Ascending aorta (tissue), 2 donors: ENCODE data around the gene C2CD4A. TPM values are rescaled to one million over a fixed set of nuclear protein-coding genes. Genes with fewer than 3 reads are reported as not detected.

ENCODE experiments used
- DNase-seq, 2 donors: peaks; one replicate each; pipeline ENCODE4 v3.0.0-alpha.2; 2019; ENCODE audit warnings: low spot score in 2 of 2
- H3K27ac ChIP-seq, 2 donors: fragments of 200-600 bp; sonication (generic); one replicate each; pipeline ENCODE4 v1.5.1; 2016 to 2017; ENCODE audit warnings: mild to moderate bottlenecking in 1 of 2
- H3K27me3 ChIP-seq: fragments of 200-600 bp; sonication (generic); one replicate; pipeline ENCODE4 v1.5.1; 2017
- H3K36me3 ChIP-seq, 2 donors: fragments of 200-600 bp; sonication (generic); one replicate each; pipeline ENCODE4 v1.5.1; 2016
- H3K4me1 ChIP-seq, 2 donors: fragments of 200-600 bp; sonication (generic); one replicate each; pipeline ENCODE4 v1.5.1; 2016 to 2017; ENCODE audit warnings: mild to moderate bottlenecking in 1 of 2
- H3K4me3 ChIP-seq, 2 donors: fragments of 200-600 bp; sonication (generic); one replicate each; pipeline ENCODE4 v1.5.1; 2016 to 2017; ENCODE audit warnings: mild to moderate bottlenecking in 1 of 2
- H3K9me3 ChIP-seq, 2 donors: fragments of 200-600 bp; sonication (generic); one replicate each; pipeline ENCODE4 v1.5.1; 2016
- CTCF ChIP-seq, 3 experiments: fragments of 200-600 bp in 2 of 3; fragments of 450-650 bp in 1 of 3; sonication (generic) in 2 of 3; IDR thresholded peaks; one replicate each; pipeline ENCODE4 v1.5.1; 2016 to 2019; ENCODE audit warnings: antibody characterized with exemption in 3 of 3, mild to moderate bottlenecking in 1 of 3, moderate library complexity in 1 of 3
- intact Hi-C: fragments of 100-400 bp; cut with DNase I; formaldehyde crosslinking; loops from one replicate; pipeline ENCODE4 v1.15.1; 2023
- total RNA-seq: library from RNA; depleted of rRNA; stranded (reverse); fragments of >200 nt; gene quantifications from one replicate; pipeline ENCODE4 v1.1.0, GENCODE V29; 2016

Gene C2CD4A
- total RNA-seq, 1 donor from 2014 or later = not detected

DNA sequence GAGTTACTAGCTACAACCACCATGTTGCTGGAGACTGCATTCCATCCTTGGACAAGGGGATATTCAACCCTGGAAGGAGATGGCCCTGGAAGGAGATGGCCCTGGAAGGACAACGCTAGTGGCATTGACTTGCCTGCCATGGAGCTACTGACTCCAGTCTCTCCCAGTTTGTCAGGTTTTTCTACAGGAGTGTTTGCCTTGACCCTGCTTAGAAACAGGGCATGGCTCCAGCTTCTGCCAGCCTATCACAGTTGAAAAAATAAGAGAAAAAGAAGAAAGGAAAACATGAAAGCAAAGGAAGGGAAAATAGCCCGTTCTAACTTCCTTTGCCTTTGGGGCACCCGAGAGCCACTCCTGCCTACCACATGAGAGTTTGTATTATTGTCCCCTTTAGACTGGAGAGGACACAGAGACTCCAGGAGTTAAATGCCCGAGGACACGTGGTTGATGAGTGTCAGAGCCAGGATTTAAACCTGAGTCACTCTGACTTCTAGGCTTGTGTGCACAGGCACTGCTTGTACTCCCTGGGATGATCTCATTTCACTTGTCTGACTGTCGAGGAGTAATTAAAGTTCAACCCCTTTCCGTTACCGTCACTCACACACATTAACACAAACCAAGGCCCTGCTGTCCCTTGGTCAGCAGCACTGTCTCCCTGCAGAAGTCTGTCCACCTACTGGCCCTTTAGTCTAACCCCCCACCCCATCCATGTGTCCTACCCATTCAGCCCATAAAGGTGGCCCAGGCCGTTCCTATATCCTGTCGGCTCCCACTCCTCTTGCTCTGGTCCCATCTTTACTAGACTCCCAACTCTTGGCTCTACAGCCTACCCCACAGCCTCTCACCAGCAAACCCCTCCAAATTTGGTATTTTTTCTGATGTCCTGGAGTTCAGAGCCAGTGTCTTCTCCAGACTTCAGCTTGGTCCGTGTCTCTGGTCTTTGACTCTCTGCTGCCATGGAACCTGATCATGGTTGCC, 46.1 kb downstream of the C2CD4A start:
- Histone ChIP-seq H3K4me1 (peaks cover 0 to 2% of the 10 kb centered on the region in 2 donors), H3K9me3 (no peaks in the 10 kb centered on the region), H3K36me3 (no peaks in the 10 kb centered on the region), H3K27ac (no peak overlapping the region), H3K27me3 (no peaks in the 10 kb centered on the region), H3K4me3 (no peak overlapping the region)
- no peak for DNase-seq
- intact Hi-C loops = no loop called here
- TF ChIP-seq CTCF (IDR thresholded peaks at IDR 0.05) = no peak

GRCh38 chr15:62115847-62116246, 49.1 kb downstream of the C2CD4A start:
- intact Hi-C loops = no loop called here
- H3K4me3 ChIP-seq = no peak overlapping the region

DNA sequence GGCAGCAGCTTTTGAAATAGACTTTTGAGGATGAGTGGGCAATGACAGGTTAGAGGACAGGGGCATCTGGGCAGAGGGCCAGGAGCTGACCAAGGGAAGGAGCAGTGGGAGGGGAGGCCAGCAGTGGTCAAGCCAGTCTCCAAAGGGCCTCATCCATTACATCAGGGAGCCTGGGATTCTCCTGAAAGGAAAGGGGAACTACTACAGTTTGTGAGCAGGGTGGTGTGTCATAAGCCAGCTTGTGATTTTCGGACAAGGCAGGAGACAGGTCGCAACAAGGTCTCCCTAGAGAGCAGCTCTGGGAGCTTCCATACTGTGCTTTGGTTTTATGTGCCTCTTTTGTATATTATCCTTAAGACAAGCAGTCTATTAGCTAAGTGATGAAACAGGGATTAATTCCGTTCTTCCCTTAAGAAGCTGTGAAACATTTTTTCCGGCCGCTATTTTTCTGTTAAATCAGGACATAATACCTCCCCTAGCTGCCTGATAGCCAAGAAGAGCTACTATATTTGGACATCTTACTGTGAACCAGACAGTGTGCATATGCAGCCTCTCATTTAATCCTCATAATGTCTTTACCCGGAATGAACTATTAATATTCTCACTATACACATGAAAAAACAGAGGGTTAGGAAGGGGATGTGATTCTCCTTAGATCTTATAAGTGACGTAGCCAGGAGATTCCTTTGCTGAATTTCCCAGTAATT, 51.9 kb downstream of the C2CD4A start:
- Histone ChIP-seq H3K27me3 (no peaks in the 10 kb centered on the region), H3K9me3 (no peaks in the 10 kb centered on the region), H3K27ac (peak overlapping the region; percentile 14 to 15), H3K4me3 (peak overlapping the region in 1 of 2 donors; percentile 31), H3K36me3 (no peaks in the 10 kb centered on the region), H3K4me1 (peaks cover 0 to 2% of the 10 kb centered on the region in 2 donors)
- no peak for DNase-seq
- intact Hi-C loops = no loop called here
- TF ChIP-seq CTCF (IDR thresholded peaks at IDR 0.05) = no peak

More at GRCh38 chr15:62115847-62116246, 49.1 kb downstream of the C2CD4A start:
- Histone ChIP-seq H3K9me3 (no peaks in the 10 kb centered on the region), H3K27ac (no peak overlapping the region), H3K36me3 (no peaks in the 10 kb centered on the region), H3K4me1 (peaks cover 0 to 2% of the 10 kb centered on the region in 2 donors), H3K27me3 (no peaks in the 10 kb centered on the region)
- DNase-seq = no peak
- no peak for TF ChIP-seq CTCF (IDR thresholded peaks at IDR 0.05)

GRCh38 chr15:62119227-62119864, 52.6 kb downstream of the C2CD4A start:
- DNase-seq = no peak
- peak overlapping the region; percentile 18 to 31 for H3K4me3 ChIP-seq
- peak overlapping the region; percentile 15 to 42 for H3K27ac ChIP-seq

More at GRCh38 chr15:62119227-62119864, 52.6 kb downstream of the C2CD4A start:
- no peaks in the 10 kb centered on the region for H3K9me3 ChIP-seq
- H3K27me3 ChIP-seq = no peaks in the 10 kb centered on the region
- H3K36me3 ChIP-seq = no peaks in the 10 kb centered on the region
- H3K4me1 ChIP-seq = peaks cover 0 to 2% of the 10 kb centered on the region in 2 donors
- no peak for TF ChIP-seq CTCF (IDR thresholded peaks at IDR 0.05)
- intact Hi-C loops = no loop called here
